Activated gamma-delta T cell treated with anti-CD3 and anti-CD28 coated beads, Interleukin-2, amount 50 U/mL, for 16 hours (primary cell): Measurements from ENCODE around the gene INPP4A.
A peak's percentile ranks its signal among the peaks of the same experiment; 100 is the strongest.
"Not testable (repeated sequence)": the region's sequence is repeated elsewhere in the genome, so short reads cannot be mapped to it uniquely, and the experiment has no call there.

Experiments used
- DNase-seq: peaks from one replicate; pipeline ENCODE4 v3.0.0-alpha.2; 2020; ENCODE audit warnings: low read depth

INPP4A gene

GRCh38 chr2:98444436-98445176, at the start of gene INPP4A:
Gene INPP4A, plus strand, starts transcription at chr2:98444858. Its CDS starts 75,191 bp downstream, at chr2:98520049.
- DNase-seq, result peak; percentile 68

GRCh38 chr2:98395977-98396376, 48.7 kb upstream of the INPP4A start:
- no peak for DNase-seq

GRCh38 chr2:98396745-98397355, 47.8 kb upstream of the INPP4A start:
- DNase-seq, result no peak

- no peak for DNase-seq
Observed at GRCh38 chr2:98399140-98399539, 45.5 kb upstream of the INPP4A start.

- DNase-seq, result no peak
Observed at GRCh38 chr2:98403878-98404277, 40.8 kb upstream of the INPP4A start.

- DNase-seq, result no peak
Observed at GRCh38 chr2:98404556-98405250, 40.0 kb upstream of the INPP4A start.

- DNase-seq, result no peak
Observed at GRCh38 chr2:98405301-98405700, 39.4 kb upstream of the INPP4A start.

GRCh38 chr2:98408155-98408554, 36.5 kb upstream of the INPP4A start:
- no peak for DNase-seq

GRCh38 chr2:98412751-98413458, 31.8 kb upstream of the INPP4A start:
- peak; percentile 40 for DNase-seq

GRCh38 chr2:98414246-98414645, 30.4 kb upstream of the INPP4A start:
- DNase-seq, result not testable (repeated sequence)

- not testable (repeated sequence) for DNase-seq
Observed at GRCh38 chr2:98415719-98416248, 28.9 kb upstream of the INPP4A start.

- DNase-seq, result no peak
Observed at GRCh38 chr2:98416383-98417159, 28.1 kb upstream of the INPP4A start.

GRCh38 chr2:98419544-98419943, 25.1 kb upstream of the INPP4A start:
- DNase-seq, result no peak

- DNase-seq, result no peak
Observed at GRCh38 chr2:98419977-98420725, 24.5 kb upstream of the INPP4A start.

- no peak for DNase-seq
Observed at GRCh38 chr2:98422449-98422848, 22.2 kb upstream of the INPP4A start.

- no peak for DNase-seq
Observed at GRCh38 chr2:98426771-98427170, 17.9 kb upstream of the INPP4A start.

GRCh38 chr2:98432145-98432544, 12.5 kb upstream of the INPP4A start:
- DNase-seq, result no peak

GRCh38 chr2:98433363-98433964, 11.2 kb upstream of the INPP4A start:
- DNase-seq, result no peak

GRCh38 chr2:98434492-98434891, 10.2 kb upstream of the INPP4A start:
- DNase-seq, result no peak

GRCh38 chr2:98435670-98436069, 9.0 kb upstream of the INPP4A start:
- not testable (repeated sequence) for DNase-seq
